CD4-positive, alpha-beta T cell (primary cell): ENCODE data around the gene MIX23. TPM values are rescaled to one million over a fixed set of nuclear protein-coding genes. Genes with fewer than 3 reads are reported as not detected.

Experiments
- ATAC-seq: fragments of 200-7000 bp; cut with Tn5 transposase; one replicate; pipeline ENCODE4 v1.10.0; 2022; ENCODE audit warnings: mild to moderate bottlenecking; ENCODE audit not compliant: poor library complexity
- CTCF ChIA-PET: fragments of 350-600 bp; sonication (Branson Sonifier 250); formaldehyde crosslinking; loops from one replicate; lab custom pipeline; 2021; ENCODE audit warnings: antibody characterized with exemption, inconsistent platforms; lab: Charles Lee
- POLR2A ChIA-PET: fragments of 350-600 bp; sonication (Branson Sonifier 250); formaldehyde crosslinking; loops from one replicate; lab custom pipeline; 2021; ENCODE audit warnings: antibody characterized with exemption, inconsistent platforms; lab: Charles Lee
- DNase-seq, 14 experiments: peaks; one replicate each; pipeline ENCODE4 v3.0.0-alpha.2; 2013 to 2020; ENCODE audit warnings: mixed read lengths in 2 of 14
- H3K27ac ChIP-seq, 2 donors: one replicate each; pipeline versions ENCODE4 v1.5.1 to v1.7.0; 2013; ENCODE audit warnings: low read length in 2 of 2, low read depth in 1 of 2, mild to moderate bottlenecking in 1 of 2
- H3K27me3 ChIP-seq, 2 experiments: 1 replicate in 1 of 2; 2 replicates in 1 of 2; pipeline versions ENCODE4 v1.6.1 to v1.7.0; 2013; ENCODE audit warnings: low read length in 2 of 2, control low read depth in 1 of 2, mild to moderate bottlenecking in 1 of 2, moderate library complexity in 1 of 2; ENCODE audit not compliant: insufficient read depth in 2 of 2, control insufficient read depth in 1 of 2
- H3K36me3 ChIP-seq: one replicate; pipeline ENCODE4 v1.6.1; 2013; ENCODE audit warnings: low read length, control low read depth; ENCODE audit not compliant: insufficient read depth
- H3K4me1 ChIP-seq: one replicate; pipeline ENCODE4 v1.6.1; 2013; ENCODE audit warnings: low read length, control low read depth; ENCODE audit not compliant: insufficient read depth
- H3K4me3 ChIP-seq: one replicate; pipeline ENCODE4 v1.5.1; 2013; ENCODE audit warnings: mild to moderate bottlenecking, low read length, moderate library complexity
- H3K9me3 ChIP-seq, 2 experiments: 1 replicate in 1 of 2; 2 replicates in 1 of 2; pipeline versions ENCODE4 v1.6.1 to v1.7.0; 2013; ENCODE audit warnings: low read length in 2 of 2, mild to moderate bottlenecking in 2 of 2, control low read depth in 1 of 2, moderate library complexity in 1 of 2; ENCODE audit not compliant: control insufficient read depth in 1 of 2, insufficient read depth in 1 of 2
- H3K27ac Mint-ChIP-seq: one replicate; pipeline ENCODE4 v1.8.0; 2020; ENCODE audit warnings: mixed read lengths
- H3K27me3 Mint-ChIP-seq: one replicate; pipeline ENCODE4 v1.8.0; 2021; ENCODE audit warnings: mixed read lengths
- H3K36me3 Mint-ChIP-seq: one replicate; pipeline ENCODE4 v1.8.0; 2021; ENCODE audit warnings: low read depth, mixed read lengths
- H3K4me1 Mint-ChIP-seq: one replicate; pipeline ENCODE4 v1.8.0; 2021; ENCODE audit warnings: low read depth, mixed read lengths
- H3K4me3 Mint-ChIP-seq: one replicate; pipeline ENCODE4 v1.8.0; 2020; ENCODE audit warnings: mild to moderate bottlenecking, mixed read lengths
- H3K9me3 Mint-ChIP-seq: one replicate; pipeline ENCODE4 v1.8.0; 2020; ENCODE audit warnings: mixed read lengths
- intact Hi-C, 2 experiments: fragments of 100-400 bp; cut with DNase I in 1 of 2; cut with micrococcal nuclease in 1 of 2; formaldehyde crosslinking; loops; one replicate each; pipeline versions ENCODE4 v1.15.1 to v1.9.0; 2023 to 2025; cut with DNase I, micrococcal nuclease
- total RNA-seq, 174 experiments: library from RNA in 2 of 174; stranded (reverse) in 2 of 174; gene quantifications; one replicate each; pipeline ENCODE4 v1.2.3 and lab custom pipeline; 2021 to 2026
- TF ChIP-seq, protein P1 (sequence below): fragments of 200-600 bp; IDR thresholded peaks from one replicate; pipeline ENCODE4 v1.8.0; 2022; ENCODE audit warnings: antibody characterized with exemption, mild to moderate bottlenecking

MIX23 gene
- total RNA-seq, 2 experiments from 2014 or later = 12.4 to 17.5 TPM

DNA sequence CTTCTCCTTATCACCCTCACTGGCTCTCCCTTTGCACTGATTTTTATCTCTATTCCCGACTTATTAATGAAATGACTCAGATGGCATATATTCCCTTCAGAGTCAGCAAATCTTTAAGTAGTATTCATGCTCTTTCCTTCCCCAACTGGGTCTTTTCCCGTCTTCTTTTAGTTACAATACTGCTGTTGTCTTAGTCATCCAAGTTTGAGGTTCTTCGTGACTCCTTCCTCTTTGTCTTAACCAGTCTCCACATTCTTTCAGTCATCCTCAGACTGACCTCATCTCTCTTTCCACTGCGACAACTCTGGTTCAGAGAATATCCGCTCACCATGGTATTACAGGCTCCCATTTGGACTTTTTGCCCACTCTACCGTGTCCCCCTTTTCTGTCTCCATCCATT is 20.5 kb upstream of the MIX23 start:
- TF ChIP-seq, protein P1, sequence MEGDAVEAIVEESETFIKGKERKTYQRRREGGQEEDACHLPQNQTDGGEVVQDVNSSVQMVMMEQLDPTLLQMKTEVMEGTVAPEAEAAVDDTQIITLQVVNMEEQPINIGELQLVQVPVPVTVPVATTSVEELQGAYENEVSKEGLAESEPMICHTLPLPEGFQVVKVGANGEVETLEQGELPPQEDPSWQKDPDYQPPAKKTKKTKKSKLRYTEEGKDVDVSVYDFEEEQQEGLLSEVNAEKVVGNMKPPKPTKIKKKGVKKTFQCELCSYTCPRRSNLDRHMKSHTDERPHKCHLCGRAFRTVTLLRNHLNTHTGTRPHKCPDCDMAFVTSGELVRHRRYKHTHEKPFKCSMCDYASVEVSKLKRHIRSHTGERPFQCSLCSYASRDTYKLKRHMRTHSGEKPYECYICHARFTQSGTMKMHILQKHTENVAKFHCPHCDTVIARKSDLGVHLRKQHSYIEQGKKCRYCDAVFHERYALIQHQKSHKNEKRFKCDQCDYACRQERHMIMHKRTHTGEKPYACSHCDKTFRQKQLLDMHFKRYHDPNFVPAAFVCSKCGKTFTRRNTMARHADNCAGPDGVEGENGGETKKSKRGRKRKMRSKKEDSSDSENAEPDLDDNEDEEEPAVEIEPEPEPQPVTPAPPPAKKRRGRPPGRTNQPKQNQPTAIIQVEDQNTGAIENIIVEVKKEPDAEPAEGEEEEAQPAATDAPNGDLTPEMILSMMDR = no peak
- POLR2A ChIA-PET = interaction anchor here (0.8 kb wide), 1 partner anchor 19 kb away, joined by 3 read pairs; no protein-coding TSS in a partner anchor
- Mint-ChIP-seq H3K4me3 (no peak overlapping the region), H3K27me3 (no peaks in the 10 kb centered on the region), H3K4me1 (no peaks in the 10 kb centered on the region), H3K9me3 (no peaks in the 10 kb centered on the region), H3K36me3 (peaks cover 58% of the 10 kb centered on the region), H3K27ac (no peak overlapping the region)
- DNase-seq = no peak
- H3K4me1 ChIP-seq = no peaks in the 10 kb centered on the region
- no peaks in the 10 kb centered on the region for H3K9me3 ChIP-seq
- no peak for ATAC-seq
- H3K36me3 ChIP-seq = peaks cover 53% of the 10 kb centered on the region
- no peak overlapping the region for H3K4me3 ChIP-seq
- no peak overlapping the region for H3K27ac ChIP-seq
- CTCF ChIA-PET = no interaction called here
- intact Hi-C loops = no loop called here
- H3K27me3 ChIP-seq = no peaks in the 10 kb centered on the region

DNA sequence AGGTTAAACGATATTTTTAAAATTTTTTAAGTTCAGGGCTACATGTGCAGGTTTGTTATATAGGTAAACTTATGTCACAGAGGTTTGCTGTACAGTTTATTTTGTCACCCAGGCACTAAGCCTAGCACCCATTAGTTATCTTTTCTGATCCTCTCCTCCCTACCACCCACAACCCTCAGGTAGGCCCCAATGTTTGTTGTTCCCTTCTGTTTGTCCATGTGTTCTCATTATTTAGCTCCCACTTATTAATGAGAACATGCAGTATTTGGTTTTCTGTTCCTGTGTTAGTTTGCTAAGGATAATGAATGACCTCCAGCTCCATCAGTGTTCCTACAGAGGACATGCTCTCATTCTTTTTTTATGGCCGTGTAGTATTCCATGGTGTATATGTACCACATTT is 15.9 kb upstream of the MIX23 start:
- Histone ChIP-seq H3K9me3 (no peaks in the 10 kb centered on the region), H3K4me3 (no peak overlapping the region), H3K4me1 (no peaks in the 10 kb centered on the region), H3K27me3 (no peaks in the 10 kb centered on the region), H3K36me3 (peaks cover 13% of the 10 kb centered on the region), H3K27ac (no peak overlapping the region)
- ATAC-seq (no peak), DNase-seq (no peak)
- no peaks in the 10 kb centered on the region for H3K9me3 Mint-ChIP-seq
- H3K4me3 Mint-ChIP-seq = no peak overlapping the region
- TF ChIP-seq, protein P1 = no peak
- intact Hi-C loops = no loop called here
- peaks cover 32% of the 10 kb centered on the region for H3K36me3 Mint-ChIP-seq
- H3K27ac Mint-ChIP-seq = no peak overlapping the region
- H3K27me3 Mint-ChIP-seq = no peaks in the 10 kb centered on the region
- H3K4me1 Mint-ChIP-seq = no peaks in the 10 kb centered on the region
- ChIA-PET POLR2A (interaction anchor here (1.0 kb wide), 1 partner anchor 15 kb away, joined by 3 read pairs; the partner anchor contains the start of gene FAM162A), CTCF (no interaction called here)

DNA sequence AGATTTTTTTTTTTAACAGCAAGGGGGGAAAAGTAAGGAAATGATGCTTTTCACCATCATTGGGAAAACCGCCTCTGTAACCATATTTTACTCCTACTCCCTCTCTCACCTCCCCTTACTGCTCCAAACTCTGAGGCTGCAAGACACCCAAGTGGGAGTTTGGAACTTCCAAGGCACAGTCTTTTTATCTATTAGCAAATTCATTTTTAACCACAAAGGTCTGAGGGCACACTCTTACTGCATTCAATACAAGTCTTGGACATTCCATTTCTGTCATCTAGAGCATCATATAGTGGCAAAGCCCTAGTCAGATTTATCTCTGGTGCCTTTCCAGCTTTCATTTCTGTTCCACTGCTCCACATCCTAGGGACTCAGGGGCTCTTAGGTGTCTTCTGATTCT is 14.2 kb upstream of the MIX23 start:
- intact Hi-C loops = no loop called here
- Histone ChIP-seq H3K27me3 (no peaks in the 10 kb centered on the region), H3K9me3 (no peaks in the 10 kb centered on the region), H3K27ac (no peak overlapping the region), H3K4me3 (no peak overlapping the region), H3K4me1 (no peaks in the 10 kb centered on the region), H3K36me3 (peaks cover 5% of the 10 kb centered on the region)
- no peak overlapping the region for H3K27ac Mint-ChIP-seq
- DNase-seq = no peak
- no peaks in the 10 kb centered on the region for H3K9me3 Mint-ChIP-seq
- TF ChIP-seq, protein P1 = no peak
- POLR2A ChIA-PET = interaction anchor here (1.1 kb wide), 1 partner anchor 19 kb away, joined by 4 read pairs; the partner anchor contains the start of gene WDR5B
- H3K4me1 Mint-ChIP-seq = peaks cover 7% of the 10 kb centered on the region
- no peaks in the 10 kb centered on the region for H3K27me3 Mint-ChIP-seq
- CTCF ChIA-PET = no interaction called here
- H3K4me3 Mint-ChIP-seq = no peak overlapping the region
- H3K36me3 Mint-ChIP-seq = peaks cover 25% of the 10 kb centered on the region
- ATAC-seq = no peak
